ENCODE results near the gene DHX40. TPM values are rescaled to one million over a fixed set of nuclear protein-coding genes. Genes with fewer than 3 reads are reported as not detected.

Gene DHX40
- total RNA-seq, 3 donors from 2014 or later (not counting 1 experiment from before 2014, with no cell fraction given), result 43.0 to 47.4 (median 46.6) TPM

- H3K27me3 ChIP-seq (ENCODE audit: control insufficient read depth, insufficient read depth, low read length), result no peaks in the 10 kb centered on the region
- no peaks in the 10 kb centered on the region for H3K9me3 ChIP-seq (ENCODE audit: control insufficient read depth, insufficient read depth, low read length)
- no peaks in the 10 kb centered on the region for H3K27me3 Mint-ChIP-seq (ENCODE audit: low read depth in 2 of 2)
- no peaks in the 10 kb centered on the region for H3K9me3 Mint-ChIP-seq
- peak; percentile 85 to 94 (median 87) for ATAC-seq
- peak within 1 kb of the TSS; percentile 93 for H3K4me3 Mint-ChIP-seq
- H3K4me1 ChIP-seq (ENCODE audit: control insufficient read depth, insufficient read depth, low read length), result peaks cover 13% of the 10 kb centered on the region
- H3K27ac ChIP-seq (ENCODE audit: low read length), result peak within 1 kb of the TSS; percentile 98
- peak within 1 kb of the TSS; percentile 94 to 100 for H3K27ac Mint-ChIP-seq
- H3K4me3 ChIP-seq (ENCODE audit: low read length), result peak within 1 kb of the TSS; percentile 100
- H3K36me3 Mint-ChIP-seq, result no peaks in the 10 kb centered on the region
- no peaks in the 10 kb centered on the region for H3K36me3 ChIP-seq (ENCODE audit: control insufficient read depth, insufficient read depth, low read length)
- intact Hi-C loops (cut with micrococcal nuclease), result loop anchor here (1.0 to 2.0 kb wide), 3 partner anchors 23 to 273 kb away; partner anchors contain the start of genes DHX40, RPS6KB1 and TUBD1
- WGBS (ENCODE audit: insufficient coverage), result under 1% methylated on average over 65 of the region's 65 CpGs
- DNase-seq, result peak; percentile 93 to 97
- H3K4me1 Mint-ChIP-seq, result peaks cover 45 to 52% of the 10 kb centered on the region in 2 donors
- TF ChIP-seq, protein P1, sequence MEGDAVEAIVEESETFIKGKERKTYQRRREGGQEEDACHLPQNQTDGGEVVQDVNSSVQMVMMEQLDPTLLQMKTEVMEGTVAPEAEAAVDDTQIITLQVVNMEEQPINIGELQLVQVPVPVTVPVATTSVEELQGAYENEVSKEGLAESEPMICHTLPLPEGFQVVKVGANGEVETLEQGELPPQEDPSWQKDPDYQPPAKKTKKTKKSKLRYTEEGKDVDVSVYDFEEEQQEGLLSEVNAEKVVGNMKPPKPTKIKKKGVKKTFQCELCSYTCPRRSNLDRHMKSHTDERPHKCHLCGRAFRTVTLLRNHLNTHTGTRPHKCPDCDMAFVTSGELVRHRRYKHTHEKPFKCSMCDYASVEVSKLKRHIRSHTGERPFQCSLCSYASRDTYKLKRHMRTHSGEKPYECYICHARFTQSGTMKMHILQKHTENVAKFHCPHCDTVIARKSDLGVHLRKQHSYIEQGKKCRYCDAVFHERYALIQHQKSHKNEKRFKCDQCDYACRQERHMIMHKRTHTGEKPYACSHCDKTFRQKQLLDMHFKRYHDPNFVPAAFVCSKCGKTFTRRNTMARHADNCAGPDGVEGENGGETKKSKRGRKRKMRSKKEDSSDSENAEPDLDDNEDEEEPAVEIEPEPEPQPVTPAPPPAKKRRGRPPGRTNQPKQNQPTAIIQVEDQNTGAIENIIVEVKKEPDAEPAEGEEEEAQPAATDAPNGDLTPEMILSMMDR (IDR thresholded peaks at IDR 0.05), result no peak
Measured at GRCh38 chr17:59619298-59620063, 54.1 kb downstream of the DHX40 start, which contains the start of gene CLTC. Gene CLTC, plus strand, starts transcription at chr17:59619895. Its CDS starts 237 bp downstream, at chr17:59620132.

- H3K36me3 Mint-ChIP-seq, result no peaks in the 10 kb centered on the region
- Histone ChIP-seq H3K4me1 (ENCODE audit: control insufficient read depth, insufficient read depth, low read length) (peaks cover 14% of the 10 kb centered on the region), H3K4me3 (ENCODE audit: low read length) (peak overlapping the region; percentile 100), H3K9me3 (ENCODE audit: control insufficient read depth, insufficient read depth, low read length) (no peaks in the 10 kb centered on the region), H3K36me3 (ENCODE audit: control insufficient read depth, insufficient read depth, low read length) (no peaks in the 10 kb centered on the region), H3K27me3 (ENCODE audit: control insufficient read depth, insufficient read depth, low read length) (no peaks in the 10 kb centered on the region), H3K27ac (ENCODE audit: low read length) (peak overlapping the region; percentile 98)
- under 1% methylated on average over 13 of the region's 13 CpGs for WGBS (ENCODE audit: insufficient coverage)
- no peak for ATAC-seq
- peak overlapping the region; percentile 93 for H3K4me3 Mint-ChIP-seq
- DNase-seq, result no peak
- intact Hi-C loops (cut with micrococcal nuclease), result no loop called here
- peaks cover 45 to 52% of the 10 kb centered on the region in 2 donors for H3K4me1 Mint-ChIP-seq
- TF ChIP-seq, protein P1 (IDR thresholded peaks at IDR 0.05), result no peak
- peak overlapping the region; percentile 94 to 100 for H3K27ac Mint-ChIP-seq
- H3K9me3 Mint-ChIP-seq, result no peaks in the 10 kb centered on the region
- H3K27me3 Mint-ChIP-seq (ENCODE audit: low read depth in 2 of 2), result no peaks in the 10 kb centered on the region
Measured at GRCh38 chr17:59620064-59620359, 54.6 kb downstream of the DHX40 start.

GRCh38 chr17:59620518-59621259, 55.3 kb downstream of the DHX40 start:
- peak overlapping the region; percentile 98 for H3K27ac ChIP-seq (ENCODE audit: low read length)
- Mint-ChIP-seq H3K36me3 (no peaks in the 10 kb centered on the region), H3K9me3 (no peaks in the 10 kb centered on the region), H3K4me3 (peak overlapping the region; percentile 93), H3K27me3 (ENCODE audit: low read depth in 2 of 2) (no peaks in the 10 kb centered on the region), H3K27ac (peak overlapping the region; percentile 94 to 100), H3K4me1 (peaks cover 51 to 58% of the 10 kb centered on the region in 2 donors)
- DNase-seq (peak; percentile 29 to 74), ATAC-seq (peak in 1 of 3 donors; percentile 8)
- intact Hi-C loops (cut with micrococcal nuclease), result no loop called here
- no peaks in the 10 kb centered on the region for H3K9me3 ChIP-seq (ENCODE audit: control insufficient read depth, insufficient read depth, low read length)
- H3K36me3 ChIP-seq (ENCODE audit: control insufficient read depth, insufficient read depth, low read length), result no peaks in the 10 kb centered on the region
- TF ChIP-seq, protein P1 (IDR thresholded peaks at IDR 0.05), result no peak
- 7% methylated on average over 6 of the region's 14 CpGs for WGBS (ENCODE audit: insufficient coverage)
- peak overlapping the region; percentile 100 for H3K4me3 ChIP-seq (ENCODE audit: low read length)
- H3K27me3 ChIP-seq (ENCODE audit: control insufficient read depth, insufficient read depth, low read length), result no peaks in the 10 kb centered on the region
- peaks cover 19% of the 10 kb centered on the region for H3K4me1 ChIP-seq (ENCODE audit: control insufficient read depth, insufficient read depth, low read length)

Data from natural killer cell (primary cell).